Sigmoid colon (tissue), 7 donors: Measurements from ENCODE around the gene HOXA2. TPM values are rescaled to one million over a fixed set of nuclear protein-coding genes. Genes with fewer than 3 reads are reported as not detected.

ENCODE experiments used
- DNase-seq: peaks from one replicate; pipeline ENCODE4 v3.0.0-alpha.2; 2019
- H3K27ac ChIP-seq, 4 donors: fragments of 200-600 bp; sonication (generic); one replicate each; pipeline ENCODE4 v1.5.1; 2016 to 2019; ENCODE audit warnings: mild to moderate bottlenecking in 1 of 4
- H3K27me3 ChIP-seq, 3 donors: fragments of 200-600 bp; sonication (generic); one replicate each; pipeline ENCODE4 v1.5.1; 2019; ENCODE audit warnings: mild to moderate bottlenecking in 1 of 3
- H3K36me3 ChIP-seq, 4 donors: fragments of 200-600 bp; sonication (generic); one replicate each; pipeline ENCODE4 v1.5.1; 2016 to 2019
- H3K4me1 ChIP-seq, 4 donors: fragments of 200-600 bp; sonication (generic); one replicate each; pipeline ENCODE4 v1.5.1; 2017 to 2019
- H3K4me3 ChIP-seq, 4 donors: fragments of 200-600 bp; sonication (generic); one replicate each; pipeline ENCODE4 v1.5.1; 2017 to 2019; ENCODE audit warnings: mild to moderate bottlenecking in 2 of 4, moderate library complexity in 1 of 4
- H3K9me3 ChIP-seq, 4 donors: fragments of 200-600 bp in 3 of 4; sonication (generic) in 3 of 4; one replicate each; pipeline versions ENCODE4 v1.5.1 to v1.6.1; 2013 to 2019
- CTCF ChIP-seq, 4 experiments: fragments of 450-650 bp in 3 of 4; fragments of 200-600 bp in 1 of 4; IDR thresholded peaks; one replicate each; pipeline ENCODE4 v1.5.1; 2016 to 2019; ENCODE audit warnings: antibody characterized with exemption in 4 of 4, mild to moderate bottlenecking in 3 of 4, moderate library complexity in 2 of 4
- EP300 ChIP-seq, 4 donors: sonication (generic); formaldehyde crosslinking; IDR thresholded peaks; one replicate each; pipeline ENCODE4 v1.6.1; 2017; ENCODE audit warnings: antibody characterized with exemption in 4 of 4
- POLR2A ChIP-seq, 2 donors: fragments of 450-650 bp; IDR thresholded peaks; one replicate each; pipeline ENCODE4 v1.6.1; 2016; ENCODE audit warnings: antibody characterized with exemption in 2 of 2, mild to moderate bottlenecking in 2 of 2, moderate library complexity in 2 of 2
- POLR2AphosphoS5 ChIP-seq, 4 donors: sonication (generic); formaldehyde crosslinking; IDR thresholded peaks; one replicate each; pipeline ENCODE4 v1.6.1; 2017; ENCODE audit warnings: antibody characterized with exemption in 4 of 4
- WGBS, 2 donors: extraction: QIAGEN DNeasy Blood & Tissue Kit; methylation state at CpG; one replicate each; pipeline ENCODE4 v1.1.7; 2013; 5-methylcytosine and 5-hydroxymethylcytosine counted together
- intact Hi-C: fragments of 100-400 bp; cut with DNase I; formaldehyde crosslinking; loops from one replicate; pipeline ENCODE4 v1.15.1; 2023
- polyA plus RNA-seq, 3 donors: library from polyadenylated mRNA; stranded (reverse); fragments of 200-250 nt; gene quantifications; one replicate each; pipeline ENCODE4 v1.2.3, GENCODE V29; 2013
- total RNA-seq, 4 donors: library from RNA; depleted of rRNA; stranded (reverse); fragments of >200 nt; gene quantifications; one replicate each; pipeline ENCODE4 v1.1.0, GENCODE V29; 2016
- donor health status: healthy with polysubstance abuse.
- donor health status: Bipolar disorder and iron deficiency.
- donor health status: healthy.

The HOXA2 gene
- total and polyA plus RNA-seq, 7 donors, result 0.60 to 4.3 (median 1.9) TPM

GRCh38 chr7:27117887-27118491 lies 15.5 kb upstream of the HOXA2 start:
- Histone ChIP-seq H3K4me1 (peaks cover 0 to 71% (median 58%) of the 10 kb centered on the region in 4 donors), H3K4me3 (peak overlapping the region; percentile 11 to 60 (median 47)), H3K27me3 (no peaks in the 10 kb centered on the region), H3K36me3 (peaks cover 0 to 6% (median 2%) of the 10 kb centered on the region in 4 donors), H3K9me3 (no peaks in the 10 kb centered on the region), H3K27ac (peak overlapping the region; percentile 93 to 99 (median 94))
- no peak for TF ChIP-seq EP300 (IDR thresholded peaks at IDR 0.05)
- TF ChIP-seq CTCF (IDR thresholded peaks at IDR 0.05), result no peak
- TF ChIP-seq POLR2AphosphoS5 (IDR thresholded peaks at IDR 0.05), result peak in 2 of 4 donors; percentile 22 to 31
- TF ChIP-seq POLR2A (IDR thresholded peaks at IDR 0.05), result peak in 1 of 2 donors; percentile 9
- intact Hi-C loops, result no loop called here
- WGBS, 2 donors, result 15 to 57% methylated on average over 19 of the region's 19 CpGs
- peak; percentile 64 for DNase-seq

GRCh38 chr7:27116962-27117886 lies 14.7 kb upstream of the HOXA2 start:
- Histone ChIP-seq H3K27ac (peak overlapping the region; percentile 93 to 99 (median 94)), H3K9me3 (no peaks in the 10 kb centered on the region), H3K27me3 (no peaks in the 10 kb centered on the region), H3K36me3 (peaks cover 0 to 6% (median 2%) of the 10 kb centered on the region in 4 donors), H3K4me3 (peak overlapping the region; percentile 11 to 60 (median 47)), H3K4me1 (peaks cover 0 to 78% (median 64%) of the 10 kb centered on the region in 4 donors)
- peak; percentile 62 for DNase-seq
- TF ChIP-seq CTCF (IDR thresholded peaks at IDR 0.05), result no peak
- intact Hi-C loops, result no loop called here
- WGBS, 2 donors, result 13 to 52% methylated on average over 12 of the region's 12 CpGs

- Histone ChIP-seq H3K9me3 (no peaks in the 10 kb centered on the region), H3K4me1 (peaks cover 0 to 88% (median 73%) of the 10 kb centered on the region in 4 donors), H3K4me3 (peak overlapping the region; percentile 41 to 60 (median 48)), H3K27me3 (no peaks in the 10 kb centered on the region), H3K36me3 (no peaks in the 10 kb centered on the region), H3K27ac (peak overlapping the region; percentile 93 to 99 (median 94))
- intact Hi-C loops, result no loop called here
- no peak for DNase-seq
- TF ChIP-seq CTCF (IDR thresholded peaks at IDR 0.05) (no peak), POLR2A (IDR thresholded peaks at IDR 0.05) (no peak), EP300 (IDR thresholded peaks at IDR 0.05) (no peak), POLR2AphosphoS5 (IDR thresholded peaks at IDR 0.05) (peak in 2 of 4 donors; percentile 13 to 20)
- WGBS, 2 donors, result 9 to 57% methylated on average over 20 of the region's 20 CpGs
Measured at GRCh38 chr7:27116031-27116961, 13.8 kb upstream of the HOXA2 start.

- no peaks in the 10 kb centered on the region for H3K27me3 ChIP-seq
- H3K4me3 ChIP-seq, result peak overlapping the region; percentile 41 to 60 (median 48)
- H3K27ac ChIP-seq, result peak overlapping the region; percentile 93 to 99 (median 94)
- peaks cover 0 to 91% (median 78%) of the 10 kb centered on the region in 4 donors for H3K4me1 ChIP-seq
- WGBS, 2 donors, result 10 to 59% methylated on average over 45 of the region's 45 CpGs
- intact Hi-C loops, result no loop called here
- peak; percentile 75 for DNase-seq
- peak; percentile 32 to 78 (median 76) for TF ChIP-seq POLR2AphosphoS5 (IDR thresholded peaks at IDR 0.05)
- TF ChIP-seq CTCF (IDR thresholded peaks at IDR 0.05), result no peak
- TF ChIP-seq POLR2A (IDR thresholded peaks at IDR 0.05), result no peak
- peak in 1 of 4 donors; percentile 15 for TF ChIP-seq EP300 (IDR thresholded peaks at IDR 0.05)
- H3K36me3 ChIP-seq, result no peaks in the 10 kb centered on the region
- H3K9me3 ChIP-seq, result no peaks in the 10 kb centered on the region
Measured at GRCh38 chr7:27115221-27116026, 12.9 kb upstream of the HOXA2 start.
